Measurements from ENCODE around the gene BCL2L12.

The BCL2L12 gene

DNA sequence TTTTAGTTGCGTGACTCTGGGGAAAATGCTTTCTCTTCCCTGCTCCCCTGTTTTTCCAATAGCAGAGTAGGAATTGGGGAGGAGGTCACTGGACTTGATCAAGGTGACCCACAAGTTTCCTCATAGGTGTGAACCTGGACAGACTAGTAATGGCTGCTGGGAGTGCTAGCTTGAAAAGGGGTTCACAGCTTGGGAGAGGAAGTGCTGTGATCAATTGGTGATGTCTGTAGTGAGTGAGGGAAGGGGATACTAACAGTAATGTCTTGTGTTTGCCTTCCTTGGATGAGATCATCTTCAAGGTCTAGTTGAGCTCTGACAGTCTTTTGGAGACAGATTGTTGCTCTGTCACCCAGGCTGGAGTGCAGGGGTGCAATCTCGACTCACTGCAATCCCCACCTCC, 1.7 kb downstream of the BCL2L12 start:
- Histone ChIP-seq H3K4me3 (ENCODE audit: extremely low read depth, insufficient read depth, low read length, poor library complexity, severe bottlenecking) (no peak overlapping the region), H3K27ac (ENCODE audit: low read depth, low read length, severe bottlenecking) (no peak overlapping the region), H3K9me3 (ENCODE audit: control insufficient read depth, low read length) (no peaks in the 10 kb centered on the region), H3K4me1 (ENCODE audit: control insufficient read depth, insufficient read depth, low read length, poor library complexity, severe bottlenecking) (peaks cover 17% of the 10 kb centered on the region), H3K36me3 (ENCODE audit: control insufficient read depth, insufficient read depth, low read length) (peaks cover 46% of the 10 kb centered on the region)
- 89 to 91% methylated on average over 2 of the region's 2 CpGs for WGBS, 2 experiments (ENCODE audit: insufficient coverage in 2 of 2)

- WGBS, 2 experiments (ENCODE audit: insufficient coverage in 2 of 2) = 100% methylated on average over 2 to 3 of the region's 3 CpGs
- H3K27ac ChIP-seq (ENCODE audit: low read depth, low read length, severe bottlenecking) = no peak overlapping the region
- no peak overlapping the region for H3K4me3 ChIP-seq (ENCODE audit: extremely low read depth, insufficient read depth, low read length, poor library complexity, severe bottlenecking)
- H3K36me3 ChIP-seq (ENCODE audit: control insufficient read depth, insufficient read depth, low read length) = peaks cover 57% of the 10 kb centered on the region
- peaks cover 12% of the 10 kb centered on the region for H3K4me1 ChIP-seq (ENCODE audit: control insufficient read depth, insufficient read depth, low read length, poor library complexity, severe bottlenecking)
- H3K9me3 ChIP-seq (ENCODE audit: control insufficient read depth, low read length) = no peaks in the 10 kb centered on the region
These were observed 3.8 kb downstream of the BCL2L12 start for GRCh38 chr19:49669516-49669915.

DNA sequence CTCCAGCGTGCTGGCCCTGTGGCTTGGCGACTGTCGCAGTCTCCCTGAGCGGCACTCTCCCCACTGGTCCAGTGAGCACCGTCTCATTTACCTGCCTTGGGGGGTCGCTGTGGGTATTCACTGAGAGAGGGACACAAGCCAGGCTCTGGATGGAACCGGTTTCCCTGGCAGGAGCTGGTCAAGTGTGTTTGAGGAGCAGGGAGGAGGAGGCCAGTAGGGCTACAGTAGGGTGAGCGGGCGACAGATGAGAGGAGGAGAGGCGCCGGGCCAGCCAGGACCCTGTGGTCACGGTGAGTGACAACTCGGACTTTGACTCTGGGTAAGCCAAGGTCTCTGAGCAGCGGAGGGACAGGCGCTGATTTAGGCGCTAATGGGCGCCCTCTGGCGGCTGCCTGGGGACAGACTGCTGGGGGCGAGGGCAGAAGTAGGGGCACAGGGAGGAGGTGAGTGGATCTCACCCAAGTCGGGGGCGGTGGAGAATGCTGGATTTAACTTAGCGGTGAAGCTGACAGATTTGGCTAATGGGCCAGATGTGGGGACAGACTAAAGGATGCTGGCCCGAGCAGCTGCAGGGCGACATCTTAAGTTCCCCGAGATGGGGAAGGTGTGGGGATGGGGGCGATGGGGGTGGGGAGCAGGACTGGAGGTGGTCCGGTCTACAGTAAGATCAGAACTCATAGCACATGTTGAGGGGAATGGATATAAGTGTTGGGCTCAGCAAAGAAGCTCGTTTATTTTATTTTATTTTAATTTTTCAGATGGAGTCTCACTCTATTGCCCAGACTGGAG, 6.6 kb downstream of the BCL2L12 start:
- Histone ChIP-seq H3K4me3 (ENCODE audit: extremely low read depth, insufficient read depth, low read length, poor library complexity, severe bottlenecking) (peak overlapping the region; percentile 5), H3K36me3 (ENCODE audit: control insufficient read depth, insufficient read depth, low read length) (peaks cover 52% of the 10 kb centered on the region), H3K4me1 (ENCODE audit: control insufficient read depth, insufficient read depth, low read length, poor library complexity, severe bottlenecking) (peaks cover 2% of the 10 kb centered on the region), H3K9me3 (ENCODE audit: control insufficient read depth, low read length) (no peaks in the 10 kb centered on the region), H3K27ac (ENCODE audit: low read depth, low read length, severe bottlenecking) (peak overlapping the region; percentile 66)
- 30 to 34% methylated on average over 22 to 26 of the region's 28 CpGs for WGBS, 2 experiments (ENCODE audit: insufficient coverage in 2 of 2)

- Histone ChIP-seq H3K9me3 (ENCODE audit: control insufficient read depth, low read length) (no peaks in the 10 kb centered on the region), H3K4me3 (ENCODE audit: extremely low read depth, insufficient read depth, low read length, poor library complexity, severe bottlenecking) (peak overlapping the region; percentile 94), H3K36me3 (ENCODE audit: control insufficient read depth, insufficient read depth, low read length) (peaks cover 26% of the 10 kb centered on the region), H3K4me1 (ENCODE audit: control insufficient read depth, insufficient read depth, low read length, poor library complexity, severe bottlenecking) (peaks cover 15% of the 10 kb centered on the region), H3K27ac (ENCODE audit: low read depth, low read length, severe bottlenecking) (peak overlapping the region; percentile 97)
- WGBS, 2 experiments (ENCODE audit: insufficient coverage in 2 of 2) = 0% methylated on average over 17 to 22 of the region's 27 CpGs
These were observed 10.5 kb downstream of the BCL2L12 start for GRCh38 chr19:49676136-49676783.

DNA sequence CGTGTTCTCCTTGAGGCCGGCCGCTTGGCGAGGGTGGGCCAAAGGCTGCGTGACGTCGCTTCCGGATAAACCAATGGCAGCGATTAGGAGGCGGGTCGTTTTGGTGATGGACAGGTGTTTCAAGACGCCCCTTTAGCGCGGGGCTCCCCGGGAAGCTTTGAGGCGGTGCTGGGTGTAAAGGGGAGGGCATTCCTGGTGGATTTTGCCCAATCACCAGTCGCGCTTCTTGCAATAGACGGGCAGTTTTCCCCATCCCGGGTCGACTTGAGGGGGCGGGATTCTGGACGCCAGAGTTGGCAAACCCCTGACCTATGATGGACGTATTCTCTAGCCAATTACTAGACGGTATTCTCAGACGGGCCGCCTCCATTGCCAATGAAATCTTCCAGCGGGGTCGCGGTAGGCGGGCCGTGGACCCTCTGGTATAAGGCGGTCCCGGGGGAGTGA, 11.1 kb downstream of the BCL2L12 start:
- peaks cover 15% of the 10 kb centered on the region for H3K4me1 ChIP-seq (ENCODE audit: control insufficient read depth, insufficient read depth, low read length, poor library complexity, severe bottlenecking)
- H3K27ac ChIP-seq (ENCODE audit: low read depth, low read length, severe bottlenecking) = peak overlapping the region; percentile 97
- WGBS, 2 experiments (ENCODE audit: insufficient coverage in 2 of 2) = 0% methylated on average over 24 to 33 of the region's 34 CpGs
- no peaks in the 10 kb centered on the region for H3K9me3 ChIP-seq (ENCODE audit: control insufficient read depth, low read length)
- H3K36me3 ChIP-seq (ENCODE audit: control insufficient read depth, insufficient read depth, low read length) = peaks cover 28% of the 10 kb centered on the region
- peak overlapping the region; percentile 94 for H3K4me3 ChIP-seq (ENCODE audit: extremely low read depth, insufficient read depth, low read length, poor library complexity, severe bottlenecking)

DNA sequence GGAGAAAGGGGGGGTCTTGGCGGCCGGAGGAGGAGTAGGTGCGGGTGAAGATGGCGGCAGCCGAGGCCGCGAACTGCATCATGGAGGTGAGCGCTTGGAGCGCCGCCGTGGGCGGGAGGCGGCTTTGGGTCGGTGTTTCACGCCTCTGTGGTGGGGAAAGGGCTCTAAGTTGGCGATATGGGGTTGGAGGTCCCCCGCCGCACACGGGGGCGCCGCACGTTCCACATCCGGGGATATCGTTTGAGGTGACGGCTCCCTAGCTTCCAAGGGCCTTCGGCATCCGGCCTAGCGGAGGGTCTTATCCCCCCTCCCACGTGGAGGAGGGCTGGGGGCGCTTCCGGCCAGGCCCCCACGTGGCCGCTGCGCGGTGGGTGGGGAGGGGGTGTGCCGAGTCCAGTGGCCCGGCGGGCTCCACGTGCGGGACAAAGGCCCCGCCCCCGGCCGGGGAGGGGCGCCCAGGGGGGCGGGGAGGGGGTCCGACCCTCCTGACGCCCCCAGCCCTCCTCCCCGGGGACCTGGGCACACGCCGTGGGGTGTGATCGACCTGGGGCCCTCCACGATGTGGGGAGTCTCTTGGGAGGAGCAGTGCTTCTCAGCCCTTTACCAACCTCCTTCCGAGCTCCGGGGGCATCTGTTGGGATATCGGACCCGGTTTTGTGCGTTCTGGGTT, 11.6 kb downstream of the BCL2L12 start, which contains the start of gene PRMT1:
Gene PRMT1, plus strand, starts transcription at position 41 of the 670 bp plus-strand sequence. Its CDS starts 10 bp downstream, at position 51.
- H3K4me3 ChIP-seq (ENCODE audit: extremely low read depth, insufficient read depth, low read length, poor library complexity, severe bottlenecking) = peak within 1 kb of the TSS; percentile 94
- H3K36me3 ChIP-seq (ENCODE audit: control insufficient read depth, insufficient read depth, low read length) = peaks cover 33% of the 10 kb centered on the region
- H3K4me1 ChIP-seq (ENCODE audit: control insufficient read depth, insufficient read depth, low read length, poor library complexity, severe bottlenecking) = peaks cover 15% of the 10 kb centered on the region
- peak within 1 kb of the TSS; percentile 97 for H3K27ac ChIP-seq (ENCODE audit: low read depth, low read length, severe bottlenecking)
- 0% methylated on average over 7 to 21 of the region's 57 CpGs for WGBS, 2 experiments (ENCODE audit: insufficient coverage in 2 of 2)
- no peaks in the 10 kb centered on the region for H3K9me3 ChIP-seq (ENCODE audit: control insufficient read depth, low read length)

DNA sequence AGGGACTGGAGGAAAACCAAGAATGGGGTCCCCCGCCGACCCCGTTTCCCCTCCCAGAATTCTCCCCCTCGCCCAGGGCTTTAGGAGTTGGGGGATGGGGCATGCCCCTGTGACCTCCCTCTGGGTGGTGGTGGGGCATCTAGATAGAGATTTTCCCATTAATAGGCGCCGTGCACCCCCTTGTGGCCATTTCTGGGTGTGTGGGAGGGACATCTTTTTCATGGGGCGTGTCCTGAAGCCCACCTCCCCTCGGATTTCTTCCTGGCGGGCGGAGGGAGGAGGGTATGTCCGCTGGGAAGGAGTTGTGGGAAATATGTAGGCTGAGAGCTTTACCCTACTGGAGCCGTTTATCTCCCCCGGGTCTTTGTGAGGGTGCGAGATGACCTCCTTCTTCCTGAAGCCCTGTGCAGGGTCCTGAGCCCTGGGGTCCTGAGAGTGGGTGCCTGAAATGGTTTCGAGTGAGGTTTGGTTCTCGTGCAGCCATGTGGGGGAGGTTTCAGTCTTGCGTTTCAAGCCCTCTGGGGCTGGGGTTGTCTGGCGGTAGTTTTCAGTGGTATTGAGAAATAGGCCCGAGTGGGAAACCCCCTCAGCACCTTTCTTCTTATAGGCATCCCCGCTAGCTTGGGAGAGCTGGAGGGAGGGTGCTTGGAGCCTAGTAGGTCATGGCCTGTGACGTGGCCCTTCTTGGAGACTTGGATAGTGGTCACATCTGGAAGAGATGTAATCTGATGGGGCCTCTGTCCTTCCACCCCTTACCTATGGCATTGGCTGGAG, 12.4 kb downstream of the BCL2L12 start:
- 8 to 11% methylated on average over 13 of the region's 21 CpGs for WGBS, 2 experiments (ENCODE audit: insufficient coverage in 2 of 2)
- Histone ChIP-seq H3K4me1 (ENCODE audit: control insufficient read depth, insufficient read depth, low read length, poor library complexity, severe bottlenecking) (peaks cover 15% of the 10 kb centered on the region), H3K36me3 (ENCODE audit: control insufficient read depth, insufficient read depth, low read length) (peaks cover 34% of the 10 kb centered on the region), H3K9me3 (ENCODE audit: control insufficient read depth, low read length) (no peaks in the 10 kb centered on the region), H3K4me3 (ENCODE audit: extremely low read depth, insufficient read depth, low read length, poor library complexity, severe bottlenecking) (peak overlapping the region; percentile 94), H3K27ac (ENCODE audit: low read depth, low read length, severe bottlenecking) (peak overlapping the region; percentile 95)

DNA sequence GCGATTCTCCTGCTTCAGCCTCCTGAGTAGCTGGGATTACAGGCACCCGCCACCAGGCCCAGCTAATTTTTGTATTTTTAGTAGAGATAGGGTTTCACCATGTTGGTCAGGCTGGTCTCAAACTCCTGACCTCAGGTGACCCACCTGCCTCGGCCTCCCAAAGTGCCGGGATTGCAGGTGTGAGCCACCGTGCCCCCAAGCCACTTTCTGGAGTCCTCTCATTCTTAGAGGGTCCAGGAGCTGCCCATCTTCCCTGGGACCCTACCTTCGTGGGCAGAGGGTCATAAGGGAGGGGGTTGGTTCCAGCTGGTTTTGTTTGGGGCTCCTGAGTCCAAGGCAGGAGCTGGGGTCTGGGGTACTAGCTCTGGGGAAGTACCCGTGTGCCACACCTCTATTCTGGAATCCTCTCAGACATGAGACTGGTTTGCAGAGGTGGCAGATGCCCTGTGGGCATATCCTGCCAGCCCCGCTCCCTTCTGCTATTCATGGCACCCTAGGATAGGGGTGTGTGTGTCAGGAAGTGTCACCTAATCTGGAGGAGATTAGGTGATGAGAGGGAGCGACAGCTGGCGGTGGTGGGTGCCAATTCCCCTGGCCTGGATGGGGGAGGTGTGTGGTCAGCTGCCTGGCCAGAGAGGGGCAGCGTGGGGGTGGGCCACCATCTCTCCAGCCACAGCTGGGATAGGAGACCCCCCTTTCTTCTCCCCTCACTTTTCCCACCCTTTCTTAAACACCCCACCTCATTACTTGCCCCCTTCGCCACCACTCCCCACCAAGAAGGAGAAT, 13.4 kb downstream of the BCL2L12 start:
- Histone ChIP-seq H3K4me1 (ENCODE audit: control insufficient read depth, insufficient read depth, low read length, poor library complexity, severe bottlenecking) (peaks cover 15% of the 10 kb centered on the region), H3K27ac (ENCODE audit: low read depth, low read length, severe bottlenecking) (no peak overlapping the region), H3K4me3 (ENCODE audit: extremely low read depth, insufficient read depth, low read length, poor library complexity, severe bottlenecking) (peak overlapping the region; percentile 14), H3K9me3 (ENCODE audit: control insufficient read depth, low read length) (no peaks in the 10 kb centered on the region), H3K36me3 (ENCODE audit: control insufficient read depth, insufficient read depth, low read length) (peaks cover 34% of the 10 kb centered on the region)
- WGBS, 2 experiments (ENCODE audit: insufficient coverage in 2 of 2) = 78% methylated on average over 4 to 8 of the region's 12 CpGs

DNA sequence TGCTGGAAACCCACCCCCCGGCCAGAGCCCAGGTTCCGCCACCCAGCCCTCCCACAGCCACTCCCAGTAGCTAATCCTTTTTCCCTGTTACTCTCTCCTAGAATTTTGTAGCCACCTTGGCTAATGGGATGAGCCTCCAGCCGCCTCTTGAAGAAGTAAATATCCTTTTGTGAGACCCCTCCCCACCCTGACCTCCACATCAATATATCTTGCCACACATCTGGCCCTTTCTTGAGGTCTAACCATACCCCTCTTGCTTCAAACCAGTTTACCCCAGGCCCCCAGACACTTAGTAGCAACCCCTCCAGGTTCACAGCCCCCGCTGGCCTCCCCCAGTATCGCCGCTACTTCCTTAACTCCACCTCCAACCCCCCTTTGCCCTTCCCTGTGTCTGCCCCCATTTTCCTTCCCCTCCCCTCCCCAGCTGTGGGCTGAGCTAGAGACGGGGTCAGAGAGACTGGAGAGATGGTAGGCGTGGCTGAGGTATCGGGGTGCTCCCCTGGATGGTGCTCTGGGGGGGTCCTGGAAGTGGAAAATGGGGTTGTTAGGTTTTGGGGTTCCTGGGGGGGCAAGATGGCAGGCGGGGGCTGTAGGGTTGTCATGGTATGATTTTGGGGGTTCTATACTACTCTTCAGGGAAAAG, 14.2 kb downstream of the BCL2L12 start:
- Histone ChIP-seq H3K4me3 (ENCODE audit: extremely low read depth, insufficient read depth, low read length, poor library complexity, severe bottlenecking) (peak overlapping the region; percentile 14), H3K27ac (ENCODE audit: low read depth, low read length, severe bottlenecking) (peak overlapping the region; percentile 78), H3K36me3 (ENCODE audit: control insufficient read depth, insufficient read depth, low read length) (peaks cover 41% of the 10 kb centered on the region), H3K9me3 (ENCODE audit: control insufficient read depth, low read length) (no peaks in the 10 kb centered on the region), H3K4me1 (ENCODE audit: control insufficient read depth, insufficient read depth, low read length, poor library complexity, severe bottlenecking) (peaks cover 15% of the 10 kb centered on the region)
- 61 to 71% methylated on average over 4 to 5 of the region's 10 CpGs for WGBS, 2 experiments (ENCODE audit: insufficient coverage in 2 of 2)

Data from mesodermal cell (in vitro differentiated cells).